Raji (cell line): ENCODE results near the gene LPCAT2.

Experiments used
- POLR2A ChIP-seq: IDR thresholded peaks from 2 replicates; pipeline ENCODE4 v1.6.1; 2011; ENCODE audit warnings: low read depth, low read length, control low read depth; ENCODE audit not compliant: insufficient read depth

LPCAT2 gene

GRCh38 chr16:55508271-55508921 lies 476 bp upstream of the LPCAT2 start:
- TF ChIP-seq POLR2A: no peak

- TF ChIP-seq POLR2A: no peak
Measured at GRCh38 chr16:55510185-55510805, 1.4 kb downstream of the LPCAT2 start.

GRCh38 chr16:55512941-55513340 lies 4.1 kb downstream of the LPCAT2 start:
- TF ChIP-seq POLR2A: no peak

- no peak for TF ChIP-seq POLR2A
Measured at GRCh38 chr16:55513616-55514015, 4.7 kb downstream of the LPCAT2 start.

- TF ChIP-seq POLR2A: no peak
Measured at GRCh38 chr16:55515111-55515510, 6.2 kb downstream of the LPCAT2 start.

GRCh38 chr16:55521792-55522191 lies 12.9 kb downstream of the LPCAT2 start:
- no peak for TF ChIP-seq POLR2A

- TF ChIP-seq POLR2A: no peak
Measured at GRCh38 chr16:55526441-55526840, 17.6 kb downstream of the LPCAT2 start.

GRCh38 chr16:55527885-55528284 lies 19.0 kb downstream of the LPCAT2 start:
- no peak for TF ChIP-seq POLR2A

GRCh38 chr16:55529018-55529417 lies 20.1 kb downstream of the LPCAT2 start:
- no peak for TF ChIP-seq POLR2A

- no peak for TF ChIP-seq POLR2A
Measured at GRCh38 chr16:55530316-55530856, 21.5 kb downstream of the LPCAT2 start.

GRCh38 chr16:55532227-55532626 lies 23.4 kb downstream of the LPCAT2 start:
- TF ChIP-seq POLR2A: no peak

- TF ChIP-seq POLR2A: no peak
Measured at GRCh38 chr16:55534756-55535155, 25.9 kb downstream of the LPCAT2 start.

GRCh38 chr16:55539049-55539448 lies 30.2 kb downstream of the LPCAT2 start:
- TF ChIP-seq POLR2A: no peak

- no peak for TF ChIP-seq POLR2A
Measured at GRCh38 chr16:55539488-55539887, 30.6 kb downstream of the LPCAT2 start.

GRCh38 chr16:55540221-55540620 lies 31.3 kb downstream of the LPCAT2 start:
- no peak for TF ChIP-seq POLR2A

- no peak for TF ChIP-seq POLR2A
Measured at GRCh38 chr16:55542459-55543082, 33.7 kb downstream of the LPCAT2 start.
